Mucosa of rectum (tissue), 2 donors: ENCODE results near the gene PTPN7.

Source experiments
- H3K27ac ChIP-seq, 2 donors: one replicate each; pipeline ENCODE4 v1.7.0; 2013; ENCODE audit warnings: inconsistent platforms in 2 of 2, low read depth in 2 of 2, low read length in 2 of 2
- H3K27me3 ChIP-seq, 2 donors: one replicate each; pipeline ENCODE4 v1.7.0; 2013; ENCODE audit warnings: low read length in 2 of 2; ENCODE audit not compliant: control insufficient read depth in 2 of 2, insufficient read depth in 2 of 2
- H3K36me3 ChIP-seq, 2 donors: one replicate each; pipeline ENCODE4 v1.7.0; 2013; ENCODE audit warnings: low read length in 2 of 2; ENCODE audit not compliant: control insufficient read depth in 2 of 2, insufficient read depth in 2 of 2
- H3K4me1 ChIP-seq, 2 donors: one replicate each; pipeline ENCODE4 v1.7.0; 2013; ENCODE audit warnings: low read length in 2 of 2, mild to moderate bottlenecking in 1 of 2; ENCODE audit not compliant: control insufficient read depth in 2 of 2, insufficient read depth in 2 of 2
- H3K4me3 ChIP-seq, 2 donors: one replicate each; pipeline ENCODE4 v1.7.0; 2013; ENCODE audit warnings: low read length in 2 of 2
- H3K9ac ChIP-seq, 2 donors: one replicate each; pipeline ENCODE4 v1.7.0; 2013; ENCODE audit warnings: low read length in 2 of 2, low read depth in 1 of 2, mild to moderate bottlenecking in 1 of 2
- H3K9me3 ChIP-seq, 2 donors: one replicate each; pipeline ENCODE4 v1.7.0; 2013; ENCODE audit warnings: low read length in 2 of 2; ENCODE audit not compliant: control insufficient read depth in 2 of 2
- donor health status: healthy.
- donor health status: Normal muscosa, but diverticular disease.

PTPN7 gene

DNA sequence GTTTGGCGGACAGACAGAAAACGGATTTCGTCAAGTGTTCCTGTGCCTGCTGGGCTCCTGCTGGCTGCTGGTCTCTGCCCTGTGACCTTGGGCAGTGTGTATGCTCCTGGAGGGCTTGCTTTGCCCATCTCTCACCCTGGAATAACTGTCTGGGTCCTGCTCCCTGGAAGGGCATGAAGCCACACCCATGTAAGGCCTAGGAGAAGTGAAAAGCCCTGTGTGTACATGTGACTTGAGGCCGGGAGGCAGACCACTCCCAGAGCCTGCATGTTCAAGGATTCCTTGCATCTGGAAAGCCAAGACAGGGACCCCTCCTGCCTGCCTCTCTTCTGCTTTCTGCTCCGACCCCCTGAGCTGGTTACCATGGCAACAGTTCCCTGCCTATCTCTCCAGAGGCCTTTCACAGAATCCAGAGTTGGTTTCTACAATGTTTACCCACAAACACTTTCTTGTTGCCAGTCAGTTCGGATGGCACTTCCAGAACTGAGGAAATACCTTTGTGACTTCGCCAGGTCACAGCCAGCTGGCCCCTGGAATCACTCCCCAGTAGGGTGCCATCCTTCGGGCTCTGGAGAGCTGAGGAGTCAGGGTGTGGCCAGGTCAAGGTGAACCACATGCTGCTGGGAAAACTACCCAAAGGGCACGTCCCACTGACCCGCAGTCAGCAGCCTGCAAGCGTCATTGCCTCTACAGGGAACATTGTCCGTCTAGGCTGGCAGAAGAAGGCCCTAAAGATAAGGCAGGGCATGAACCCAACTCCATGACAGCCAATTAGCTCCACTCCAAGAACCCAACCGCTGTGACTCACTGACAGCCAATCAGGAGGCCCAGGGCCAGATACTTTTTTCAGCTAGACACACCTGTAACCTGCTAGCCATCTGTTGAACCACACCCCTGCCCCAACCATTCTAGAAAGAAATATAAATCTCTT, 52.3 kb downstream of the PTPN7 start:
- H3K9ac ChIP-seq, result peak overlapping the region; percentile 80 to 85
- no peaks in the 10 kb centered on the region for H3K9me3 ChIP-seq
- H3K36me3 ChIP-seq, result no peaks in the 10 kb centered on the region
- peaks cover 46 to 71% of the 10 kb centered on the region in 2 donors for H3K4me1 ChIP-seq
- peak overlapping the region in 1 of 2 donors; percentile 22 for H3K4me3 ChIP-seq
- H3K27me3 ChIP-seq, result no peaks in the 10 kb centered on the region
- H3K27ac ChIP-seq, result peak overlapping the region; percentile 99 to 100

GRCh38 chr1:202107321-202107761, 53.1 kb downstream of the PTPN7 start:
- Histone ChIP-seq H3K4me3 (no peak overlapping the region), H3K9ac (peak overlapping the region; percentile 80 to 85), H3K4me1 (peaks cover 46 to 65% of the 10 kb centered on the region in 2 donors), H3K9me3 (no peaks in the 10 kb centered on the region), H3K36me3 (no peaks in the 10 kb centered on the region), H3K27ac (peak overlapping the region; percentile 99 to 100), H3K27me3 (no peaks in the 10 kb centered on the region)

GRCh38 chr1:202106340-202107254, 53.8 kb downstream of the PTPN7 start:
- no peaks in the 10 kb centered on the region for H3K9me3 ChIP-seq
- peak overlapping the region; percentile 99 to 100 for H3K27ac ChIP-seq
- H3K4me1 ChIP-seq, result peaks cover 48 to 65% of the 10 kb centered on the region in 2 donors
- peak overlapping the region; percentile 80 to 85 for H3K9ac ChIP-seq
- peak overlapping the region; percentile 29 to 42 for H3K4me3 ChIP-seq
- H3K36me3 ChIP-seq, result no peaks in the 10 kb centered on the region
- no peaks in the 10 kb centered on the region for H3K27me3 ChIP-seq

DNA sequence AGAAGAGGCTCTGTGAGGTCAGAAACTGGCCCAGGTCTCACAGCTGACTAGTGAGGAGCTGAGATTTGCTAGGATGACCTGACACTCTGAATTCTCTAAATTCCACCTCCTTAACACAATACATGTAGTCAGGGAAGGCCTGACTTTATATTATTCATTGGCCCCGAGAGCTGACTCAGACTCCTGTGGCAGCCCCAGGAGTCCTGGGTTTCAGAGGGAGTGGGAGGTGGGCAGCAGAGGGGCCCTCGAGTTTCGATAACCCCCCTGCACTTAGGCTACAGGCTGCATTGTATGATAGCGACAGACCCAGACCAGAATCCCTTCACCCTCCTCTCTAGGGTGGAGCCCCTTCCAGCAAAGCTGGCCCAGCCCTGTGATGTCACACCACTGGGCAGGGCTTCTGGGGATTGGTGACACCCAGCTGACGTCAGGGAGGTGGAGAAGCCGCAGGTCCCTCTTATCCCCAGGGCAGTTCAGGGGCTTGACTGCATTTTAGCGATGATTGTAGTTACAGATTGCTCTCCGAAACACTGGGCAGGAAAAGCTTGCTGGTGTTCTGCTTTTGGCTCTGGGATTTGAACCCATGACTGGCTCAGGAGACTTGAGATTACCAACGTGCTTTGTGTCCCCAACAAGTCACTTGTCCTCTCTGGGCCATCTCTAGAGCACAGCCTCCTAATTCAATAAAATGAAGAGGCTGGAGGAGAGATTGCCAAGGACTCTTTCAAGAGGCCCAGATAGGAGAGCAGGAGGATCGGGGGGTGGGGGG, 54.6 kb downstream of the PTPN7 start:
- Histone ChIP-seq H3K27ac (peak overlapping the region; percentile 99 to 100), H3K9ac (peak overlapping the region; percentile 80 to 85), H3K27me3 (no peaks in the 10 kb centered on the region), H3K4me3 (peak overlapping the region in 1 of 2 donors; percentile 42), H3K9me3 (no peaks in the 10 kb centered on the region), H3K36me3 (no peaks in the 10 kb centered on the region), H3K4me1 (peaks cover 47 to 65% of the 10 kb centered on the region in 2 donors)

GRCh38 chr1:202104073-202104472, 56.3 kb downstream of the PTPN7 start:
- Histone ChIP-seq H3K4me1 (peaks cover 36 to 54% of the 10 kb centered on the region in 2 donors), H3K36me3 (no peaks in the 10 kb centered on the region), H3K4me3 (no peak overlapping the region), H3K27me3 (no peaks in the 10 kb centered on the region), H3K9ac (peak overlapping the region in 1 of 2 donors; percentile 29), H3K27ac (peak overlapping the region; percentile 99 to 100), H3K9me3 (no peaks in the 10 kb centered on the region)

DNA sequence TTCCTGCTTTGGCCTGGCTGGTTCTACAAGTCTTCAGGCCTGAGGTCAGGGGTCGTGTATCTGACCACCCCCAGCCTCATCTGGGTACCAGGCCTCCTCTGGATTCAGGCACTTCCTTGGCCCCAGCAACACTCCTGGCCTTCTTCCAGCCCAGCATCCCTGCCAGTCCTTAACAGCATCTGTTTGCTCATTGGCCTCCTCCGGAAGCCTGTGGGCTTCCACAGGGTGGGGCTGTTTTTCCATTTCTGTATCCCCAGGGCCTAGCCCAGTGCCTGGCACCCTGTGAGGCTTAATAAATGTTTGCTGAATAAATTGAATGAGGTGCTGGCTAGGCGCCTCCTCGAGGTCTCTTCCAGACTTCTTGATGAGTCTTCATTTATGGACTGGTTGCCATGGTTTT, 59.2 kb downstream of the PTPN7 start:
- Histone ChIP-seq H3K27ac (peak overlapping the region in 1 of 2 donors; percentile 9), H3K36me3 (no peaks in the 10 kb centered on the region), H3K9ac (no peak overlapping the region), H3K27me3 (no peaks in the 10 kb centered on the region), H3K9me3 (no peaks in the 10 kb centered on the region), H3K4me3 (no peak overlapping the region), H3K4me1 (peaks cover 14 to 28% of the 10 kb centered on the region in 2 donors)
